Breast epithelium (tissue), 3 donors: ENCODE measurements around the gene RIT2.

Experiments used
- POLR2A ChIP-seq: fragments of 450-650 bp; IDR thresholded peaks from one replicate; pipeline ENCODE4 v1.6.1; 2016; ENCODE audit warnings: antibody characterized with exemption, mild to moderate bottlenecking, moderate library complexity
- TF ChIP-seq, protein P1 (sequence below), 3 donors: fragments of 450-650 bp; IDR thresholded peaks; one replicate each; pipeline ENCODE4 v1.5.1; 2016 to 2017; ENCODE audit warnings: antibody characterized with exemption in 3 of 3, mild to moderate bottlenecking in 3 of 3, moderate library complexity in 3 of 3

- TF ChIP-seq, protein P1, sequence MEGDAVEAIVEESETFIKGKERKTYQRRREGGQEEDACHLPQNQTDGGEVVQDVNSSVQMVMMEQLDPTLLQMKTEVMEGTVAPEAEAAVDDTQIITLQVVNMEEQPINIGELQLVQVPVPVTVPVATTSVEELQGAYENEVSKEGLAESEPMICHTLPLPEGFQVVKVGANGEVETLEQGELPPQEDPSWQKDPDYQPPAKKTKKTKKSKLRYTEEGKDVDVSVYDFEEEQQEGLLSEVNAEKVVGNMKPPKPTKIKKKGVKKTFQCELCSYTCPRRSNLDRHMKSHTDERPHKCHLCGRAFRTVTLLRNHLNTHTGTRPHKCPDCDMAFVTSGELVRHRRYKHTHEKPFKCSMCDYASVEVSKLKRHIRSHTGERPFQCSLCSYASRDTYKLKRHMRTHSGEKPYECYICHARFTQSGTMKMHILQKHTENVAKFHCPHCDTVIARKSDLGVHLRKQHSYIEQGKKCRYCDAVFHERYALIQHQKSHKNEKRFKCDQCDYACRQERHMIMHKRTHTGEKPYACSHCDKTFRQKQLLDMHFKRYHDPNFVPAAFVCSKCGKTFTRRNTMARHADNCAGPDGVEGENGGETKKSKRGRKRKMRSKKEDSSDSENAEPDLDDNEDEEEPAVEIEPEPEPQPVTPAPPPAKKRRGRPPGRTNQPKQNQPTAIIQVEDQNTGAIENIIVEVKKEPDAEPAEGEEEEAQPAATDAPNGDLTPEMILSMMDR (IDR thresholded peaks at IDR 0.05): no peak
- no peak for TF ChIP-seq POLR2A
These were observed 313.8 kb downstream of the RIT2 start for GRCh38 chr18:42801706-42802105.
